Central memory CD8-positive, alpha-beta T cell (primary cell): Measurements from ENCODE around the gene PODXL2.
"Not testable (repeated sequence)": the region's sequence is repeated elsewhere in the genome, so short reads cannot be mapped to it uniquely, and the experiment has no call there.

Experiments used
- ATAC-seq: fragments of 150-1000 bp; cut with Tn5 transposase; replicated peaks from 2 replicates; pipeline ENCODE4 v1.10.0; 2022; ENCODE audit warnings: mild to moderate bottlenecking, moderate FRiP score, moderate number of reproducible peaks; ENCODE audit not compliant: poor library complexity, severe bottlenecking; ENCODE audit errors: extremely low read depth
- DNase-seq, 2 donors: peaks; one replicate each; pipeline ENCODE4 v3.0.0; 2021; ENCODE audit warnings: low spot score in 2 of 2
- H3K27ac Mint-ChIP-seq: one replicate; pipeline ENCODE4 v1.8.0; 2022; ENCODE audit warnings: low read depth, mild to moderate bottlenecking, moderate library complexity, mixed read lengths
- H3K27me3 Mint-ChIP-seq: one replicate; pipeline ENCODE4 v1.8.0; 2022; ENCODE audit warnings: mixed read lengths
- H3K36me3 Mint-ChIP-seq: one replicate; pipeline ENCODE4 v1.8.0; 2022; ENCODE audit warnings: mild to moderate bottlenecking, moderate library complexity, mixed read lengths; ENCODE audit not compliant: insufficient read depth
- H3K4me1 Mint-ChIP-seq: one replicate; pipeline ENCODE4 v1.8.0; 2022; ENCODE audit warnings: mixed read lengths
- H3K4me3 Mint-ChIP-seq: one replicate; pipeline ENCODE4 v1.8.0; 2022; ENCODE audit warnings: mild to moderate bottlenecking, moderate library complexity, mixed read lengths
- H3K9me3 Mint-ChIP-seq: one replicate; pipeline ENCODE4 v1.8.0; 2022; ENCODE audit warnings: mixed read lengths

Gene PODXL2

DNA sequence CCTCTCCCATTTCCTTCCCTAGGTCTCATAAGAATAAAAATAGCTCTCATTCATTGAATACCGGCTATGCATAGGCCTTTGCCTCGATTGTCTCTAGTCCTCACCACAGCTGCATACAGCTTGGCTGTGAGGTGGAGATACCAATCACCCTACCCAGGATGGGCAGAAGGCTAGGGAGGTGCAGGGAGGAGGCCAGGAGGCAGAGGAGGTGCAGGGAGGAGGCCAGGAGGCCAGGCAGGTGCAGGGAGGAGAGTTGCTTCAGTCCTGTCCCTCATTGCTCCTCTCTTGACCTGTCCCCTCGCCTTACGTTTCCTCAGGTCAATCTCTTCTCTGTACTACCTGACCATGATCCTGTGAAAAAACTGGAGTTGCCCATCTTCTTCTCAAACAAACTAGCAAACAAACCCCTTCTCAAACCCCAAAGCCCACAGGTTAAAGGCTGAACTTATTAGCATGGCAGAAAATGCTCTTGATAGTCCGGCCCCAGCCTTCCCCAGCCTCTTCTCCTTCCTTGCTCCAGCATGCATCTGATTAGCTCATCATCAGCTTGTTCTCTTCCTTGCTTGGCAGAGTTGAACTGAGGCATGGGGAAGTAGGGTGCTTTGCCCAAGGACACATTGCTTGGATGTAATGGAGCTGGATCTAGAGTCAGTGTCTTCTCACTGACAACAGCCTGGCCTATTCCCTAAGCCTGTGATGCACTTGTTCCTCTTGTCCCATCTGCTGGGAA, 15.8 kb downstream of the PODXL2 start:
- ATAC-seq (no peak), DNase-seq (no peak)
- H3K27ac Mint-ChIP-seq, result no peak overlapping the region
- no peaks in the 10 kb centered on the region for H3K4me1 Mint-ChIP-seq
- no peak overlapping the region for H3K4me3 Mint-ChIP-seq
- H3K36me3 Mint-ChIP-seq, result no peaks in the 10 kb centered on the region
- peaks cover 5% of the 10 kb centered on the region for H3K27me3 Mint-ChIP-seq
- no peaks in the 10 kb centered on the region for H3K9me3 Mint-ChIP-seq

DNA sequence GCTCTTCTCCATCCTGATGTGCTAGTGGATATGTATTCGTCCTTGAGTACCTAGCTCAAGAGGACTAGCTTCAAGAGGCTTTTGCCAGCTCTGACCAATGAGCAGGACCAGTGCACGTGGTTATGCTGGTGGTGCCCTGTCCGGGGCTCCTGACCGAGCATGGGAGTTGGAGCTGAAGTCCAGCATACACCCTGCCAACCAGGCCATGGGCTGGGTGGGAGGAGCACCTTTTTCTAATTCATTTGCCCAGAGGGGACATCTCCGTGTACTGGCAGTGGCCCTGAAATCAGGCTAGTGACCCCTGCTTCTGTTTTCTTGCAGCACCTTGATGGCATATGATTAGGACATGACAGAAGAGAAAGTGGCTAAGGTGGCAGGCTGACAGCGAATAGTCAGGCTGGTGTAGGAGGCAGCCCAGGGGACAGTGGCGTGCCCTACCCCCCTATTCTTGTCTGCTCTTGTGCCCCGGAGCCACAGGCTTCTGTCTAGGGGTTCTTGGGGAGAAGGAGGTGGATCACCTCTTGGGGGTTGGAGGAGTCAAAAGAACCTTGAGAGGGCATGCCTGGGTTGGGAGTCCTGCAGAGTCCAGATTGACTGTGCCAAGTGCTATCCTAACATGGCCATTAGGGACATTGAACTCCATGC, 16.5 kb downstream of the PODXL2 start:
- Mint-ChIP-seq H3K9me3 (no peaks in the 10 kb centered on the region), H3K36me3 (no peaks in the 10 kb centered on the region), H3K27me3 (peaks cover 12% of the 10 kb centered on the region), H3K4me1 (no peaks in the 10 kb centered on the region), H3K4me3 (no peak overlapping the region), H3K27ac (no peak overlapping the region)
- DNase-seq (no peak), ATAC-seq (no peak)

DNA sequence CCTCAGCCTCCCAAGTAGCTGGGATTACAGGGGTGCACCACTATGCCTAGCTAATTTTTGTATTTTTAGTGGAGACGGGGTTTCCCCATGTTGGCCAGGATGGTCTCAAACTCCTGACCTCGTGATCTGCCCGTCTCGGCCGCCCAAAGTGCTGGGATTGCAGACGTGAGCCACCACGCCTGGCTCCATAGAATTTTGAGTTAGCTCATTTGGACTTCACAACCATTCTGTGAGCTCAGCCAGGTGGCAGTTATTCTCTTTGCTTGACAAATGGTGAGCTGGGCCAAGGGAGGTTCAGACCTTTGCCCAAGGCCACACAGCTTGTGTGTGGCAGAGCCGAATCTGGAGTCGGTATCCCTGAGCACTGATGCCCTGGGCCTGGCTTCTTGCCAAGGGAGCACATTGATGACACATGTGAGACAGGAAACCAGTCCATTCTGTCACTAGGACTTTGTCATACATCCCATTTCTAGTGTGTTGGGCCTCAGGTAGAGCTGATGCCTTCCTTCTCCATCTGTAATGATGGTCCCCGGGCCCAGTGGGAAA, 17.6 kb downstream of the PODXL2 start:
- H3K27ac Mint-ChIP-seq, result no peak overlapping the region
- no peaks in the 10 kb centered on the region for H3K4me1 Mint-ChIP-seq
- H3K27me3 Mint-ChIP-seq, result peaks cover 12% of the 10 kb centered on the region
- H3K4me3 Mint-ChIP-seq, result no peak overlapping the region
- H3K9me3 Mint-ChIP-seq, result no peaks in the 10 kb centered on the region
- DNase-seq, result no peak
- H3K36me3 Mint-ChIP-seq, result no peaks in the 10 kb centered on the region
- ATAC-seq, result no peak

DNA sequence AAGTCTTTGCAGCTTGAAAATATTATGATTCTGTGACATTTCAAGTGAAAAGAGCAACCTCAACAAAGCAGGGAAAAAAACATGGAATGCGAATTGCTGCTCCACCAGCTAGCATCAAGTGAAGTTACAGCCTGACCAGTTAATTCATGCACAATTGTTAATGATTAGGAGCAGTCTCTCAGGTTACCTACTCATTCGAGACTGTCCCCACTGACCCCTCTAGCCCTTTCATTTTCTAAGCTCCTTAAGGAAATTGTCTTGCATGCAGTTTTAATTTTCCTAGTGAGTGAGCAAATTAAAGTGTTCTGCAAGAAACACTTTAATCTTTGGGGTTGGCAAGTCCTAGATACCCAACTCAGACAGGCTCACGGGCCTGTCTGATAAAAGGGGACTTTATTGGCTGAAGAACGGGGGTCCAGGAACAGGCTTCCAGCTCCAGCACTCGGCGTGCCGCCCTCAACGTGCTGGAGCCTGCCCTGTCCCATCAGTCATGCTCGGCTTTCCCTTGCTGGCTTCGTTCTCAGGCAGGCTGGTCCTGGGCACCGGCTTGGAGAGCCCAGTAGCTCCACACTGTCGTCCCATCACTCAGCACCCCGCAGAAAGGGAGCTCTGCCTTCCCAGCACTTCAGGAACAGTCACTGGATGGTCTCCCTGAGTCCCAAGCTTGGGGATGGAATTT, 18.3 kb downstream of the PODXL2 start:
- no peaks in the 10 kb centered on the region for H3K9me3 Mint-ChIP-seq
- no peaks in the 10 kb centered on the region for H3K4me1 Mint-ChIP-seq
- no peaks in the 10 kb centered on the region for H3K36me3 Mint-ChIP-seq
- no peak for DNase-seq
- no peak for ATAC-seq
- no peak overlapping the region for H3K27ac Mint-ChIP-seq
- no peak overlapping the region for H3K4me3 Mint-ChIP-seq
- H3K27me3 Mint-ChIP-seq, result peaks cover 12% of the 10 kb centered on the region

DNA sequence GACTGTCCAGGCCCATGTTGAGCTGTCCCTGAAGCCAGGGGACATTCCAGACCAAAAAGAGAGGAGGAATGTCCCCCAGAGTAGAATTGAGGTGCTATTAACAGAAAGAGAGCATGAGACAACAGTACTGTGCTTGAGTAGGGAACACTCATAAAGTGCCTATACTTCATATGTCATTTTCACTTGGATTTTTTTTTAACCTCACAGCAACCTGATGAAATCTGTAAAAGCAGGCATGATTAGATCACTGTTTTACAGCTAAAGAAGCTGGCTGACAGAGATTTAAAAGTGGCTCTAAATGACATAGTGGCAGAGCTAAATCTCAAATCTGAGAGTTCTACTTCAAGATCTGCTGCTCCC, 18.8 kb downstream of the PODXL2 start:
- H3K4me1 Mint-ChIP-seq, result no peaks in the 10 kb centered on the region
- H3K9me3 Mint-ChIP-seq, result no peaks in the 10 kb centered on the region
- no peaks in the 10 kb centered on the region for H3K36me3 Mint-ChIP-seq
- no peak for ATAC-seq
- no peak overlapping the region for H3K27ac Mint-ChIP-seq
- no peak overlapping the region for H3K4me3 Mint-ChIP-seq
- H3K27me3 Mint-ChIP-seq, result peaks cover 16% of the 10 kb centered on the region
- DNase-seq, result no peak

DNA sequence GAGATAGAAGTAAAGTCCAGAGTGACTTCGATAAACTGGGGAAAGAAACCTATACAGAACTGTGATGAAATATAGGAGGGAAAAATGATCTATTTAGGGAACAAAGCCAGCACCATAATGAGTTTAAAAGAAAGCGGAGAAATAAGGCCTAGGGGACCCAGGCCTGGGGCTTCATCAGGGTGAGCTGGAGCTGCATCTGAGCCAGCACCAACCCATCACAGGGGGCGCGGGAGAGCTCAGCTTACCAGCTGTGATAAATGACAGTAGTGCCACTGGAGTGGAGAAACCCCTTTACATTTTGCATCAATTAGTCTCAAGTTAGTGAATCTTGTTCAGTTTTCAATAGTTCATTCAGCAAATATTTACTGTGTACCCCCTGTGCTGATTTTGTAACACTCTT, 21.3 kb downstream of the PODXL2 start:
- Mint-ChIP-seq H3K27me3 (peaks cover 29% of the 10 kb centered on the region), H3K4me3 (no peak overlapping the region), H3K36me3 (peaks cover 1% of the 10 kb centered on the region), H3K27ac (no peak overlapping the region), H3K9me3 (no peaks in the 10 kb centered on the region), H3K4me1 (no peaks in the 10 kb centered on the region)
- DNase-seq (no peak), ATAC-seq (no peak)

DNA sequence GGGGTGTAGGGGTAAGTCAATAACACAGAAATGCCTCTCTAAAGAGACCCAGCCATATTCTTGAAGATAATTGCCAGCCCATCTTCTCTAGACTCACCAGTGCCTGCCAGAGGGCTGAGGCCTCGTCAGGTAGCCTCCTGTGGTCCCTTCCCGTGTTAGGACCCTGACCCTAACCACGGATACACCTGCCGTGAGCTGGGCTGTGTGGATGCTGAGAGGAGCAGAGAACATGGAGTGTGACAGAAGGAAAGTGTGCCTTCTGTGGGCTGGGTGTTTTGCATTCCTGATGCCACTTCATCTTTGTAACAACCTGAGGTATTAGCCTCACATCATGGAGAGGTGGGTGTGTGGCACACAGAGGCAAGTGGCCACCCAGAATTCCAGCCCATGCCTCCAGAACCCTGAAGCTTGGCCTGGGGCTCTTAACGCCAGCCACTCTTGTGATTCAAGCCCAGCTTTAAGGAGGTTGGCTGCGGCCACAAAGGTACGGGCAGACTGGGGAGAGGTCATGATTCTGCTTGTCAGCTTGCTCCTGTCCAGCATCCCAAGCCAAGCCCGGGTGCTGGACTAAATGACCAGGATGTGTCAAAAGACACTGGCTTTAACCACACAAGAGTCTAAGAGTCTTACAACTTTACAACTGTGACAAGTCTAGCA, 22.7 kb downstream of the PODXL2 start:
- DNase-seq, result no peak
- H3K36me3 Mint-ChIP-seq, result peaks cover 1% of the 10 kb centered on the region
- H3K9me3 Mint-ChIP-seq, result no peaks in the 10 kb centered on the region
- no peak overlapping the region for H3K4me3 Mint-ChIP-seq
- H3K27me3 Mint-ChIP-seq, result peaks cover 29% of the 10 kb centered on the region
- no peaks in the 10 kb centered on the region for H3K4me1 Mint-ChIP-seq
- no peak for ATAC-seq
- no peak overlapping the region for H3K27ac Mint-ChIP-seq

DNA sequence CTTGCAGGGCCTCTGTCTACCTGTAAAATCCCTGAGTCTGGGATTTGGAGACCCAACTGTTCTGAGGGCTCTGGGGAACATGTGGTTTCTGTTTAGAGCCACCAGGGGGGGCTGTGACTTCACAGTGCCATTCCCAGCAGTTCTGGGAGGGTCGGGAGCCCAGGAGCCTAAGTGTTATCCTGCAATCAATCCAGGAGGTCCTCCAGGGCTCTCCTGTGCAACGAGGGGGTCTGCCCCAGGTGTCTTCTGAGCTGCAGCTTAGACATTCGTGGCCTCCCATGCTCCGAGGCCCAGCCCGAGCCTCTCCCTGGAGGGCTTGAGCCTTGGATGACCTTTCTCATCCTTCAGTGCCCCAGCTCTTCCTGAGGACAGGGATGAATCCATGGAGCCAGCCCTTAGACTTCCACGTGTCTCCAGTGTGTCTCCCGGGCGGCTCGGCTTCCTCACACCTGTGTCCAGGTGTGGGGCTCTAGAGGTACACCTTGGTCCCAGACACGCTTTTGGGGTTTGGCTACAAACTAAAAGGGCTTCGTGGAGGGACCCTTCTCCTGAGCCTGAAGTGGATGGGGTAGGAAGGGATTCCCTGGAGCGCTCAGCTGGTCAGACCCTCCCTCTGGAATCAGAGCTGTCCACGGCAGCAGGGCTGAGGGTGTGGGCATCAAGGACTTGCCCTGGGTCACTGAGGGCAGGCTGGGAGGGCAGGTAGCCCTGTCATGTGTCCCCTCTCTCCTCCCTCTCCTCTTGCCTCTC, 23.4 kb downstream of the PODXL2 start:
- ATAC-seq (no peak), DNase-seq (no peak)
- H3K27ac Mint-ChIP-seq, result no peak overlapping the region
- H3K27me3 Mint-ChIP-seq, result peaks cover 29% of the 10 kb centered on the region
- no peaks in the 10 kb centered on the region for H3K9me3 Mint-ChIP-seq
- peaks cover 1% of the 10 kb centered on the region for H3K36me3 Mint-ChIP-seq
- H3K4me3 Mint-ChIP-seq, result no peak overlapping the region
- H3K4me1 Mint-ChIP-seq, result no peaks in the 10 kb centered on the region

DNA sequence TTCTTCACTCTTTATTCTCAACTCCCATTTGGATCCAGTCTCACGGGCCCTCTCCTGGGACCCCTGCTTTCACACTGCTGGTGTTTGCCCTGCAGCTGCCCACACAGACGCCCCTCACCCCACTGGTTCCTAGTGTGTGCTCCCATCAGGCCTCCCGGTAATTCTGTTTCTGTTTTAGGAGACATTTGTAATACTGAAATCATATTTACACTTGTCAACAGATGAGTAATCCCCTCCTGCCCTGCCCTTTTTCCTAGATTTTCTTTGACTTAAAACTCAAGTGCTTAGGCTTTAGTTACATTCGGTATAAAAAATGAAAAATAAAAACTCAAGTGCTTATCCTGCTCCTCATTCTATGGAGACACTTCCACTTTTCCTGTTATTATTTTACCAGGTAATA, 25.4 kb downstream of the PODXL2 start:
- ATAC-seq (no peak), DNase-seq (no peak)
- Mint-ChIP-seq H3K27ac (no peak overlapping the region), H3K36me3 (peaks cover 1% of the 10 kb centered on the region), H3K4me3 (no peak overlapping the region), H3K4me1 (no peaks in the 10 kb centered on the region), H3K27me3 (peaks cover 28% of the 10 kb centered on the region), H3K9me3 (no peaks in the 10 kb centered on the region)

DNA sequence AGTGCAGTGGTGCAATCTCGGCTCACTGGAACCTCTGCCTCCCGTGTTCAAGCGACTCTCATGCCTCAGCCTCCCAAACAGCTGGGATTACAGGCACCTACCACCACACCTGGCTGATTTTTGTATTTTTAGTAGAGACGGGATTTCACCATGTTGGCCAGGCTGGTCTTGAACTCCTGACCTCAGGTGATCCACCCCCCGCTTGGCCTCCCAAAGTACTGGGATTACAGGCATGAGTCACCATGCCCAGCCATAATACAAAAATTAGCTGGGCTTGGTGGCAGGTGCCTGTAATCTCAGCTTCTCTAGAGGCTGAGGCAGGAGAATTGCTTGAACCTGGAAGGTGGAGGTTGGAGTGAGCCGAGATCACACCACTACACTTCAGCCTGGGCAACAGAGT, 26.0 kb downstream of the PODXL2 start:
- H3K27ac Mint-ChIP-seq, ATAC-seq, H3K9me3 Mint-ChIP-seq, DNase-seq, H3K4me3 Mint-ChIP-seq, H3K4me1 Mint-ChIP-seq, H3K36me3 Mint-ChIP-seq: not testable (repeated sequence)
- H3K27me3 Mint-ChIP-seq, result peaks cover 22% of the 10 kb centered on the region

DNA sequence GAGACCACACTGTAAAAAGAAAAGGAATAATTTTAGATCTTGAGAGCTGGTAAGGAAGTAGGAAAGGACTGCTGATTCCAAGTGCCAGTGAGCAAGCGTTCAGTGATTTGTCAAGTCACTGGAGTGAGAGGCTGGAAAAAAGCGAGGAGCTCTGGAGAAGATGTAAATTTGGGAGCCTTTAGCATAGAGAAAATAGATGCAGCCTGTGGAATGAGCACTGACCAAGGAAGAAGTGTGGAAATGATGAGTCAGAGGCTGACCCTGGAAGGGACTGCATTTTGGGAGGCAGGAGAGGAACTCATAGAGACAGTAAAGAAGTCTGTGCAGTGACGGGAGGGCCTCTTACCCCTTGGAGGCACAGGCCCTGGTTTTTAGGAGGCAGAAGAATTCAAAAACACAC, 26.7 kb downstream of the PODXL2 start:
- DNase-seq (no peak), ATAC-seq (no peak)
- Mint-ChIP-seq H3K27me3 (peaks cover 17% of the 10 kb centered on the region), H3K4me1 (no peaks in the 10 kb centered on the region), H3K4me3 (no peak overlapping the region), H3K27ac (no peak overlapping the region), H3K9me3 (no peaks in the 10 kb centered on the region), H3K36me3 (peaks cover 1% of the 10 kb centered on the region)

DNA sequence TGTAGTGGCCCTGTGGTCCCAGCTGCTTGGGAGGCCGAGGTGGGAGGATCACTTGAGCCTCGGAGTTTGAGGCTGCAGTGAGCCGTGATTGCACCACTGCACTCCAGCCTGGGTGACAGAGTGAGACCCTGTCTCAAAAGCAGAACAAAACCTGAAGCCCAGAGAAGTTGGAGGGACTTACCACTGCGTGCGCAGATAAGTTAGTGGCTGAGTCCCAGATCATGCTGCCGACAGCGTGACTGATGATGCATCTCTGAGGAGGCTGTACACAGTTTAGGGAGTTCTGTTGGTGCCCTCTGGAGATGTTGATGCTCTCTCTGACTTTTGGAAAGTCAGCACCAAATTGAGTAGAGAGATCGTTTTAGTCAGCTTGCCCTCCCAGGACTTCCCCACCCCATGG, 27.9 kb downstream of the PODXL2 start:
- H3K9me3 Mint-ChIP-seq, result no peaks in the 10 kb centered on the region
- H3K36me3 Mint-ChIP-seq, result peaks cover 3% of the 10 kb centered on the region
- no peak overlapping the region for H3K4me3 Mint-ChIP-seq
- ATAC-seq, result no peak
- H3K4me1 Mint-ChIP-seq, result no peaks in the 10 kb centered on the region
- H3K27me3 Mint-ChIP-seq, result peaks cover 17% of the 10 kb centered on the region
- H3K27ac Mint-ChIP-seq, result no peak overlapping the region
- no peak for DNase-seq
